GM12878 (cell line): Measurements from ENCODE around the gene PTPRN2. TPM values are rescaled to one million over a fixed set of nuclear protein-coding genes. Genes with fewer than 3 reads are reported as not detected.

ENCODE experiments used
- ATAC-seq: fragments of 200-7000 bp; cut with Tn5 transposase; 3 replicates; pipeline ENCODE4 v1.9.1; 2020; ENCODE audit warnings: mild to moderate bottlenecking, moderate library complexity
- BruUV-seq: library from RNA; stranded (reverse); fragments of 400-500 nt; replicated peaks from 2 replicates; lab custom pipeline; 2021; lab: Mats Ljungman, UMichigan
- CTCF ChIA-PET: fragments of 300-600 bp; sonication (Branson Sonifier 250); formaldehyde crosslinking; extraction: SDS; loops from one replicate; lab custom pipeline; 2021; ENCODE audit warnings: inconsistent platforms; lab: Yijun Ruan, JAX
- POLR2A ChIA-PET: fragments of 350-600 bp; formaldehyde crosslinking; extraction: SDS; loops from one replicate; lab custom pipeline; 2021; ENCODE audit warnings: inconsistent platforms; lab: Charles Lee
- RAD21 ChIA-PET: fragments of 300-600 bp; sonication (Branson Sonifier 250); formaldehyde crosslinking; loops from one replicate; lab custom pipeline; 2023; ENCODE audit warnings: antibody characterized with exemption; ENCODE audit not compliant: unreplicated experiment; lab: Charles Lee
- SMC1A ChIA-PET: fragments of 300-600 bp; sonication (Branson Sonifier 250); formaldehyde crosslinking; loops from one replicate; lab custom pipeline; 2023; ENCODE audit not compliant: unreplicated experiment, uncharacterized antibody; lab: Charles Lee
- DNase-seq: peaks from one replicate; pipeline ENCODE4 v3.0.0-alpha.2; 2011; ENCODE audit warnings: low read depth, low spot score
- FAIRE-seq: peaks from 3 replicates; lab custom pipeline; 2011; peaks lifted over from hg19 to GRCh38; lab: Jason Lieb, UNC
- H2AFZ ChIP-seq: 2 replicates; pipeline ENCODE4 v1.6.0; 2011; ENCODE audit warnings: low read depth, low read length, control low read depth; ENCODE audit not compliant: control insufficient read depth
- H3K27ac ChIP-seq: 2 replicates; pipeline ENCODE4 v1.5.1; 2011; ENCODE audit warnings: control low read depth; ENCODE audit not compliant: control insufficient read depth, insufficient read depth
- H3K27me3 ChIP-seq, 2 experiments: replicated peaks in 1 of 2; 2 replicates each; pipeline versions ENCODE4 v1.6.0 to v1.6.1; 2011; ENCODE audit warnings: low read length in 1 of 2; ENCODE audit not compliant: control insufficient read depth in 2 of 2, insufficient read depth in 2 of 2
- H3K36me3 ChIP-seq, 2 experiments: 2 replicates each; pipeline ENCODE4 v1.5.1; 2011; ENCODE audit warnings: low read length in 1 of 2; ENCODE audit not compliant: control insufficient read depth in 2 of 2, insufficient read depth in 2 of 2
- H3K4me1 ChIP-seq: 2 replicates; pipeline ENCODE4 v1.6.1; 2011; ENCODE audit warnings: mild to moderate bottlenecking, low read length, moderate library complexity, mixed read lengths; ENCODE audit not compliant: control insufficient read depth, insufficient read depth
- H3K4me2 ChIP-seq: 2 replicates; pipeline ENCODE4 v1.6.0; 2011; ENCODE audit warnings: control low read depth; ENCODE audit not compliant: control insufficient read depth, insufficient read depth
- H3K4me3 ChIP-seq: fragments of 200-600 bp; sonication (generic); 2 replicates; pipeline ENCODE4 v1.5.1; 2016
- H3K79me2 ChIP-seq: 2 replicates; pipeline ENCODE4 v1.6.0; 2011; ENCODE audit warnings: low read length; ENCODE audit not compliant: control insufficient read depth, insufficient read depth
- H3K9ac ChIP-seq: 2 replicates; pipeline ENCODE4 v1.8.0; 2011; ENCODE audit warnings: low read length, control low read depth, mixed read lengths; ENCODE audit not compliant: control insufficient read depth, insufficient read depth
- H3K9me3 ChIP-seq: replicated peaks from 3 replicates; pipeline ENCODE4 v1.5.1; 2011; ENCODE audit warnings: mild to moderate bottlenecking, low read length; ENCODE audit not compliant: control insufficient read depth, insufficient read depth
- H4K20me1 ChIP-seq: 2 replicates; pipeline ENCODE4 v1.6.0; 2011; ENCODE audit not compliant: control insufficient read depth, insufficient read depth
- CTCF ChIP-seq, 3 experiments: IDR thresholded peaks in 2 of 3; conservative IDR thresholded peaks in 1 of 3; 2 replicates each; pipeline ENCODE4 v1.5.1; 2011; ENCODE audit warnings: low read depth in 3 of 3, low read length in 3 of 3, mild to moderate bottlenecking in 3 of 3, control low read depth in 2 of 3, moderate library complexity in 2 of 3, inconsistent platforms in 1 of 3, mixed read lengths in 1 of 3; ENCODE audit not compliant: control insufficient read depth in 2 of 3, insufficient read depth in 1 of 3; ENCODE audit errors: extremely low read depth in 1 of 3
- MEF2B ChIP-seq: fragments of 450-650 bp; IDR thresholded peaks from 2 replicates; pipeline ENCODE4 v1.6.1; 2018; ENCODE audit warnings: mild to moderate bottlenecking, moderate library complexity; ENCODE audit not compliant: partially characterized antibody, poor library complexity, severe bottlenecking
- PML ChIP-seq: IDR thresholded peaks from 2 replicates; pipeline ENCODE4 v1.6.1; 2012; ENCODE audit warnings: low read length, inconsistent platforms
- RAD21 ChIP-seq: IDR thresholded peaks from 2 replicates; pipeline ENCODE4 v1.6.1; 2011; ENCODE audit warnings: mild to moderate bottlenecking, low read depth, low read length, moderate library complexity; ENCODE audit not compliant: insufficient read depth
- RCOR1 ChIP-seq: conservative IDR thresholded peaks from 2 replicates; pipeline ENCODE4 v1.6.1; 2012; ENCODE audit warnings: low read depth, low read length, improper control_type of control experiment
- SIN3A ChIP-seq: IDR thresholded peaks from 2 replicates; pipeline ENCODE4 v1.6.1; 2012; ENCODE audit warnings: low read depth, low read length, improper control_type of control experiment
- ZNF207 ChIP-seq: fragments of 450-650 bp; IDR thresholded peaks from 2 replicates; pipeline ENCODE4 v1.6.1; 2014; ENCODE audit warnings: antibody characterized with exemption, mild to moderate bottlenecking, borderline replicate concordance
- ZNF24 ChIP-seq: fragments of 450-650 bp; IDR thresholded peaks from 2 replicates; pipeline ENCODE4 v1.6.1; 2017; ENCODE audit warnings: antibody characterized with exemption, mild to moderate bottlenecking
- WGBS: methylation state at CpG from one replicate; pipeline ENCODE4 v1.1.6; 2016; ENCODE audit warnings: low lambda C conversion rate; ENCODE audit not compliant: insufficient replicate concordance, insufficient coverage; ENCODE audit errors: missing lambda C conversion rate; 5-methylcytosine and 5-hydroxymethylcytosine counted together
- in situ Hi-C: fragments of 300-500 bp; cut with MboI; formaldehyde crosslinking; loops from 9 replicates; pipeline ENCODE4 v1.14.3; 2018; ENCODE audit warnings: mixed read lengths
- intact Hi-C: fragments of 100-400 bp; cut with micrococcal nuclease; formaldehyde crosslinking; loops from one replicate; pipeline ENCODE4 v1.14.2; 2022; ENCODE audit not compliant: unreplicated experiment
- polyA plus RNA-seq, 11 experiments: library from polyadenylated mRNA; depleted of rRNA in 4 of 11; unstranded in 6 of 11; stranded (reverse) in 5 of 11; fragments of >200 nt; fragmentation: Nextera tagmentation in 4 of 11; fragmentation: Illumina TruSeq in 1 of 11; extraction: Ambion mirVana in 4 of 11; extraction: Trizol in 1 of 11; gene quantifications; 1 replicate in 1 of 11; 2 replicates in 10 of 11; pipeline versions ENCODE4 v1.2.1 to v1.2.3, GENCODE V29; 2011 to 2016; ENCODE audit warnings: inconsistent platforms in 2 of 11, missing spikeins in 2 of 11, low read depth in 1 of 11
- total RNA-seq, 4 experiments: library from RNA; depleted of rRNA in 3 of 4; stranded (reverse); fragments of >200 nt in 3 of 4; fragmentation: Illumina TruSeq in 1 of 4; extraction: Trizol in 1 of 4; gene quantifications; 2 replicates each; pipeline versions ENCODE4 v1.2.1 to v1.2.3, GENCODE V29; 2013 to 2021

PTPRN2 gene
- total and polyA plus RNA-seq, 10 of the 15 experiments (the other 5 are each of a cell fraction or from before 2014, with no cell fraction given): 5.4 TPM; not detected in 9

GRCh38 chr7:158408318-158408920 lies 179.2 kb downstream of the PTPRN2 start (continued):
- TF ChIP-seq RCOR1 (no peak), MEF2B (no peak)

GRCh38 chr7:158407581-158408317 lies 179.9 kb downstream of the PTPRN2 start:
- no peak for FAIRE-seq
- H3K4me1 ChIP-seq: no peaks in the 10 kb centered on the region
- ChIA-PET RAD21 (no interaction called here), CTCF (no interaction called here), SMC1A (no interaction called here), POLR2A (no interaction called here)
- in situ Hi-C loops (no loop called here), intact Hi-C loops (no loop called here)
- H2AFZ ChIP-seq: no peak overlapping the region
- no peak for TF ChIP-seq SIN3A
- TF ChIP-seq RAD21: peak; percentile 33
- TF ChIP-seq CTCF (IDR thresholded peaks at IDR 0.05 in 2 of 3, conservative IDR thresholded peaks at IDR 0.05 in 1 of 3; ENCODE audit: control insufficient read depth in 2 of 3, extremely low read depth in 1 of 3, insufficient read depth in 1 of 3, low read depth in 3 of 3, low read length in 3 of 3): peak in 2 of 3 experiments; percentile 6 to 17; a peak in 1 of 6 replicates
- TF ChIP-seq ZNF24: no peak
- no peak for TF ChIP-seq PML
- TF ChIP-seq ZNF207: no peak
- TF ChIP-seq RCOR1: no peak
- no peak overlapping the region for H3K9ac ChIP-seq
- no peak for DNase-seq
- H3K79me2 ChIP-seq: no peaks in the 10 kb centered on the region
- H4K20me1 ChIP-seq: no peaks in the 10 kb centered on the region
- no peak overlapping the region for H3K4me3 ChIP-seq
- no peak for ATAC-seq
- no TSS peak for BruUV-seq
- WGBS: 57% methylated on average over 13 of the region's 17 CpGs
- peaks cover 2% of the 10 kb centered on the region; the same call in 1 of the 3 replicates for H3K9me3 ChIP-seq
- no peaks in the 10 kb centered on the region for H3K27me3 ChIP-seq
- no peak overlapping the region for H3K27ac ChIP-seq
- no peaks in the 10 kb centered on the region for H3K36me3 ChIP-seq
- H3K4me2 ChIP-seq: no peak overlapping the region
